GM19455 (cell line): ENCODE results near the gene TMEM231.

Experiments
- ATAC-seq: cut with Tn5 transposase; IDR thresholded peaks from one replicate; pipeline ENCODE4 v1.9.1; 2021; ENCODE audit not compliant: unreplicated experiment

Gene TMEM231

GRCh38 chr16:75494184-75494583 is 61.9 kb downstream of the TMEM231 start:
- ATAC-seq: no peak

GRCh38 chr16:75491876-75492275 is 64.2 kb downstream of the TMEM231 start:
- no peak for ATAC-seq

GRCh38 chr16:75488322-75488721 is 67.7 kb downstream of the TMEM231 start:
- no peak for ATAC-seq
